A549 treated with Hydrocortisone at 1 μM for 4 hours (cell line): Measurements from ENCODE around the gene ZNF85. TPM values are rescaled to one million over a fixed set of nuclear protein-coding genes. Genes with fewer than 3 reads are reported as not detected.

Experiments
- total RNA-seq: library from RNA; stranded (reverse); fragments of 200-300 nt; extraction: Qiagen RNA extraction; gene quantifications from 5 replicates; pipeline ENCODE4 v1.2.3, GENCODE V29; 2022

ZNF85 gene
- total RNA-seq, result 0.07 to 0.32 TPM (median 0.16 TPM) in 4 of 5 replicates, not detected in the other

DNA sequence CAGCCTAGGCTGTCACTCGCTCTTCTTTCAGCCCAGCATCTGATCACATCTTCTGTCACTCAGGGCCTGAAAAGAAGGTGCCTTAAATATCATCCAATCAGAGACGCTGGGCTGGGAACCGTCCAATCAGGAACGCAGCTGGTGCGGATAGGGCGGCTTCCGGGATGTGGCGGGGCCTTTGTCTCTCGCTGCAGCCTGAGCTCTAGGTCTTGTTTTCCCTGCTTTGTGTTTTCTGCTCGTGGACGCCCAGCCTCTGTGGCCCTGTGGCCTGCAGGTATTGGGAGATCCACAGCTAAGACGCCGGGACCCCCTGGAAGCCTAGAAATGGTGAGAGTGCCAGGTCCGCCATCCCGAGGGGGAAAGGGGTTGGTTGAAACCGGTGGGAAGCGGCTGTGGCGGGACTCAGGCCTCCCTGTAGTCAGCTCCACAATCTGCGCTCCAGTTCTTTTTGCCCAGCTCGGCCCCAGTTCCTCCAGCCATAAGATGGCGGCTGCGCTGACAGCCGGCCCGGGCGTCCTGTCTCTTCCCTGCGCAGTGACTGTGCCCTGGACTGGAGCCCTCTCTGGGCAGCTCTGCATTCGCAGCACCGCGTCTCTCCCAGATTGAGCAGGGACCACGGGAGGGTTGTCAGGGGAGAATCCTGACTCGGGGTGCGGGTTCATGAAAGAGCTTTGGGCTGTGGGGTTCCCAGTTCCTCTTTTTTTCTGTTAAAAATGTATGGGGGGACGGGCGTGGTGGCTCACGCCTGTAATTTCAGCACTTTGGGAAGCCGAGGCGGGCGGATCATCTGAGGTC lies at the start of gene ZNF85:
Gene ZNF85, plus strand, starts transcription at position 175 of the 795 bp plus-strand sequence. Its CDS starts 150 bp downstream, at position 325.

Other genes starting within 250 kb of the ZNF85 start
- gene ZNF66, start 146.9 kb upstream of the ZNF85 start, total RNA-seq, result not detected in 5 replicates
- gene ZNF430, start 97.4 kb downstream of the ZNF85 start, total RNA-seq, result 1.5 to 2.9 TPM (median 1.7 TPM) in 5 replicates
- gene ZNF714, start 159.0 kb downstream of the ZNF85 start, total RNA-seq, result 2.1 to 4.0 TPM (median 3.1 TPM) in 5 replicates
- gene ZNF431, start 218.8 kb downstream of the ZNF85 start, total RNA-seq, result 2.6 to 4.1 TPM (median 3.3 TPM) in 5 replicates